GM19468 (cell line): ENCODE results near the gene SUPT16H.
"Not testable (repeated sequence)": the region's sequence is repeated elsewhere in the genome, so short reads cannot be mapped to it uniquely, and the experiment has no call there.

ENCODE experiments used
- ATAC-seq: cut with Tn5 transposase; IDR thresholded peaks from one replicate; pipeline ENCODE4 v1.9.1; 2021; ENCODE audit warnings: mild to moderate bottlenecking, moderate library complexity, moderate number of reproducible peaks; ENCODE audit not compliant: unreplicated experiment; ENCODE audit errors: extremely low read depth

Gene SUPT16H

GRCh38 chr14:21307637-21308036 is 76.2 kb downstream of the SUPT16H start:
- ATAC-seq, result no peak

GRCh38 chr14:21302836-21303140 is 81.0 kb downstream of the SUPT16H start:
- ATAC-seq, result not testable (repeated sequence)

GRCh38 chr14:21302013-21302835 is 81.6 kb downstream of the SUPT16H start:
- peak; percentile 26 for ATAC-seq
